ENCODE measurements around the gene GRIN2B.

DNA sequence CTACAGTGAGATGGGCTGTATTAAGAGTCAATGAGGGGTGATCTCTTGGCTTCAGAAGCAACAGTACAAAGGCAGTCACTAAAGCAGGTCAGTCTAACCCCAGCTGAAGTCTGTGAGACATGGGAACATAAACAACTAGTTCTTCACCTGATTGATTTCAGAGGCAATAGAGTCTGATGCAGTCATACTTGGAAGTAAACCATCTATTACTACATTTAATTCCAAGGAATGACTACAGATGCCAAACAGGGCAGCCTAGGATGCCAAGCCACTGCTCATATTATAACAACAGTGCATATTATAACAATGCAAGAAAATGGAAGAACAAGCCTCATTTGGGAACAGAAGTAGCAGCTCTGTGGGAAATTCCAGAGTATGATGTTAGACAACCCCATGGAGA lies 35.8 kb downstream of the GRIN2B start:
- TF ChIP-seq EZH2 (IDR thresholded peaks at IDR 0.05; ENCODE audit: borderline replicate concordance, low read depth, low read length, severe bottlenecking): no peak
- TF ChIP-seq, protein P1, sequence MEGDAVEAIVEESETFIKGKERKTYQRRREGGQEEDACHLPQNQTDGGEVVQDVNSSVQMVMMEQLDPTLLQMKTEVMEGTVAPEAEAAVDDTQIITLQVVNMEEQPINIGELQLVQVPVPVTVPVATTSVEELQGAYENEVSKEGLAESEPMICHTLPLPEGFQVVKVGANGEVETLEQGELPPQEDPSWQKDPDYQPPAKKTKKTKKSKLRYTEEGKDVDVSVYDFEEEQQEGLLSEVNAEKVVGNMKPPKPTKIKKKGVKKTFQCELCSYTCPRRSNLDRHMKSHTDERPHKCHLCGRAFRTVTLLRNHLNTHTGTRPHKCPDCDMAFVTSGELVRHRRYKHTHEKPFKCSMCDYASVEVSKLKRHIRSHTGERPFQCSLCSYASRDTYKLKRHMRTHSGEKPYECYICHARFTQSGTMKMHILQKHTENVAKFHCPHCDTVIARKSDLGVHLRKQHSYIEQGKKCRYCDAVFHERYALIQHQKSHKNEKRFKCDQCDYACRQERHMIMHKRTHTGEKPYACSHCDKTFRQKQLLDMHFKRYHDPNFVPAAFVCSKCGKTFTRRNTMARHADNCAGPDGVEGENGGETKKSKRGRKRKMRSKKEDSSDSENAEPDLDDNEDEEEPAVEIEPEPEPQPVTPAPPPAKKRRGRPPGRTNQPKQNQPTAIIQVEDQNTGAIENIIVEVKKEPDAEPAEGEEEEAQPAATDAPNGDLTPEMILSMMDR (IDR thresholded peaks at IDR 0.05; ENCODE audit: borderline replicate concordance, extremely low read depth, low read length, poor library complexity, severe bottlenecking): no peak
